Measurements from ENCODE around the gene AFAP1L2. TPM values are rescaled to one million over a fixed set of nuclear protein-coding genes. Genes with fewer than 3 reads are reported as not detected.

Gene AFAP1L2
- total RNA-seq, 2 donors from 2014 or later: 16.1 to 34.1 TPM

DNA sequence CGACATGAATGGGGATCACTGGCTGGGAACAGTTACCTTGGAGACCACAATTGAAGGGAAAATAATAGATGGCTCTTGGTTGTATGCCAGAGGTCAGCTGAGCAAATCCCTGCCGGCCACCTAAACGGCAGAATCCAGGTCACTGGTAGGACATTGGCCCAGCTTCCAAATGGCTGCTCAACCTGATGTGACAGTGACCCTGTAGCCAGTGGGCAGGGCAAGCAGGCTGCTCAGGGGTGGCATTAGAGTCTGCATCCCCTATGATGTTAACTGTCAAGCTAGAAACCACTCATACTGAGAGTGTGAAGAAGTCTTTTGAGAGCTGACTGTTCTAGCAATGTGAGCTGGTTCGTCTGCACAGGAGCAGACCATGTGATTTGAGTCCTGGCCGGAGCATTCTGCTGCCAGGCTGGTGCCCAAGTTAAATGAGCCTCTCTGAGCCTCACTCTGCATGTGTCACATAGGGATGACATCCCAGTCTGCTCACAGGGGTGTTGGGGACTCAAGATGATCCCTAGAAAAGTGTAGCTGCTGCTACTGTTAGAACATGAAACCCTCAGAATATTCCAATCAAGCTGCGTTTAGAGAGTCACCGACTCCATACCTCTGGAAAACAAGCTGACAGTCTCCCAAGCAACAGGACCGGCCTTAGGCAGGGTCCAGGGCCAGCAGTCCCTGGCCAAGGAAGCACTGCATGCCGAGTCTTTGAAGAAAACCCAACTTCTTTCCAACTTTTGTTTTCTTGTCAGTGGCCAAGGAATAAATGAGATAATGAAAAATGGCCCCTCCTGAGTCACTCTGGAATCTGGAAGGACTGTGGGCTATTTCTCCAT lies 95.6 kb downstream of the AFAP1L2 start:
- Histone ChIP-seq H3K27me3 (replicated peaks; ENCODE audit: insufficient read depth) (no peaks in the 10 kb centered on the region), H3K4me1 (replicated peaks) (no peaks in the 10 kb centered on the region), H3K36me3 (no peaks in the 10 kb centered on the region), H3K27ac (no peak overlapping the region), H3K4me3 (no peak overlapping the region), H3K9me3 (no peaks in the 10 kb centered on the region)
- no peak for DNase-seq (ENCODE audit: low spot score)
- 62% methylated on average over 9 of the region's 9 CpGs for WGBS
- TF ChIP-seq, protein P1, sequence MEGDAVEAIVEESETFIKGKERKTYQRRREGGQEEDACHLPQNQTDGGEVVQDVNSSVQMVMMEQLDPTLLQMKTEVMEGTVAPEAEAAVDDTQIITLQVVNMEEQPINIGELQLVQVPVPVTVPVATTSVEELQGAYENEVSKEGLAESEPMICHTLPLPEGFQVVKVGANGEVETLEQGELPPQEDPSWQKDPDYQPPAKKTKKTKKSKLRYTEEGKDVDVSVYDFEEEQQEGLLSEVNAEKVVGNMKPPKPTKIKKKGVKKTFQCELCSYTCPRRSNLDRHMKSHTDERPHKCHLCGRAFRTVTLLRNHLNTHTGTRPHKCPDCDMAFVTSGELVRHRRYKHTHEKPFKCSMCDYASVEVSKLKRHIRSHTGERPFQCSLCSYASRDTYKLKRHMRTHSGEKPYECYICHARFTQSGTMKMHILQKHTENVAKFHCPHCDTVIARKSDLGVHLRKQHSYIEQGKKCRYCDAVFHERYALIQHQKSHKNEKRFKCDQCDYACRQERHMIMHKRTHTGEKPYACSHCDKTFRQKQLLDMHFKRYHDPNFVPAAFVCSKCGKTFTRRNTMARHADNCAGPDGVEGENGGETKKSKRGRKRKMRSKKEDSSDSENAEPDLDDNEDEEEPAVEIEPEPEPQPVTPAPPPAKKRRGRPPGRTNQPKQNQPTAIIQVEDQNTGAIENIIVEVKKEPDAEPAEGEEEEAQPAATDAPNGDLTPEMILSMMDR (IDR thresholded peaks at IDR 0.05): no peak
- TF ChIP-seq POLR2AphosphoS5 (IDR thresholded peaks at IDR 0.05): no peak
- TF ChIP-seq POLR2A (IDR thresholded peaks at IDR 0.05): no peak
- intact Hi-C loops (cut with DNase I): loop anchor here (5.0 to 10.0 kb wide), 2 partner anchors 94 to 486 kb away; partner anchors contain the start of gene AFAP1L2

DNA sequence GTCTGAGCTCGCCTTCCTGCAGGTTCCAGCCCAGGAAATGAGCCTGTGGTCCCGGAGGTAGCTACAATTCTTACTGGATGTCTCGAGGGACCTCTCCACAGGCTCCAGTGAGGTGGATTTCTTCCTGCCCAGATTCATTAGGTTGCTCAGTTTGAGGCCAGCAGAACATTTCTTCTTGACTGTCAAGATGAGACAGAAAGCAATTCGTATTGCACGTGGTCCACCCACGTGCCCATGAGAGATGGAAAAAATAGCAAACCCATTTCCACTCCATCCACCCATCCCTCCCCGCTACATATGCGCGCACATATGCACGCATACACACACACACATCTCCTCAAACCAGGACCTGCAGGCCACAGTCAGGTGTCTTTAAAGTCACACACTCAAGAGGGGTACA lies 96.6 kb downstream of the AFAP1L2 start:
- Histone ChIP-seq H3K4me3 (no peak overlapping the region), H3K36me3 (no peaks in the 10 kb centered on the region), H3K4me1 (replicated peaks) (no peaks in the 10 kb centered on the region), H3K27ac (no peak overlapping the region), H3K27me3 (replicated peaks; ENCODE audit: insufficient read depth) (no peaks in the 10 kb centered on the region), H3K9me3 (no peaks in the 10 kb centered on the region)
- intact Hi-C loops (cut with DNase I): loop anchor here (5.0 to 10.0 kb wide), 2 partner anchors 95 to 487 kb away; partner anchors contain the start of gene AFAP1L2
- DNase-seq (ENCODE audit: low spot score): no peak
- WGBS: 90% methylated on average over 10 of the region's 10 CpGs
- TF ChIP-seq, protein P1 (IDR thresholded peaks at IDR 0.05): no peak
- TF ChIP-seq POLR2A (IDR thresholded peaks at IDR 0.05) (no peak), POLR2AphosphoS5 (IDR thresholded peaks at IDR 0.05) (no peak)

DNA sequence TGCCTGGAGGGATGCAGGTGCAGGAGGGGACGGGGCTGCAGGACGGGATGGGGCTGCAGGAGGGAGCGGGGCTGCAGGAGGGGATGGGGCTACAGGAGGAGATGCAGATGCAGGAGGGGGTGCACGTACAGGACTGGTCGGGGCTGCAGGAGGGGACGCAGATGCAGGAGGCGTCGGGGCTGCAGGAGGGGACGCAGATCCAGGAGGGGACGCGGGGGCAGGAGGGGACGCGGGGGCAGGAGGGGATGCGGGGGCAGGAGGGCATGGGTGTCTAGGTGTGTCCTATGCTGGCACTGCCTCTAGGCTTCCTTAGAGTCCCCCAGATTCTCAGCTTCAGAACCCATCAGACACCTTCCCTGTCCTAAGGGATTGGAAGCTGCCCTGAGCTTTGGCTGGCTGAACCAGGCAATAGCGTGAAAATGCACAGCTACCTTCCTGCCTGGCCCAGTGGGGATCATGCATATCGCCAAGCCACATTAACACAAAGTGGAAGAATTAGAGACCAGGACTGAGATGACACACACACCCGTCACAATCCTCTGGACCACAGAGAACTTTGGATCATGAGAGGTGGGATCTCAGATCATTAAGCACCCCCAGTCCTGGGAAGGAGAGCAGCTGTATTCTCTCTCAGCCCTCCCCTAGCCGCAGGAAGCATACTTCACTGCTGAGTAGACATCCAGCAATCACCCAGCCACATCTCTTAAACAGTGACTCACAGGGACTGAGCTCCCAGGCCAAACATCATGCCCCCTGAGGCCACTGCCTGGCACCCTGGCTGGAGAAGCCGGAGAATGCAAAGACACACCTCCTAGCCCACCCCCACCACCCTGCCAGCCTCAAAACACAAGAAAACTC lies 98.0 kb downstream of the AFAP1L2 start:
- Histone ChIP-seq H3K27ac (no peak overlapping the region), H3K4me1 (replicated peaks) (no peaks in the 10 kb centered on the region), H3K27me3 (replicated peaks; ENCODE audit: insufficient read depth) (no peaks in the 10 kb centered on the region), H3K36me3 (no peaks in the 10 kb centered on the region), H3K4me3 (no peak overlapping the region), H3K9me3 (no peaks in the 10 kb centered on the region)
- TF ChIP-seq, protein P1 (IDR thresholded peaks at IDR 0.05): no peak
- no peak for TF ChIP-seq POLR2AphosphoS5 (IDR thresholded peaks at IDR 0.05)
- no peak for TF ChIP-seq POLR2A (IDR thresholded peaks at IDR 0.05)
- intact Hi-C loops (cut with DNase I): loop anchor here (5.0 to 10.0 kb wide), 2 partner anchors 96 to 488 kb away; partner anchors contain the start of gene AFAP1L2
- WGBS: 91% methylated on average over 18 of the region's 19 CpGs
- DNase-seq (ENCODE audit: low spot score): no peak

DNA sequence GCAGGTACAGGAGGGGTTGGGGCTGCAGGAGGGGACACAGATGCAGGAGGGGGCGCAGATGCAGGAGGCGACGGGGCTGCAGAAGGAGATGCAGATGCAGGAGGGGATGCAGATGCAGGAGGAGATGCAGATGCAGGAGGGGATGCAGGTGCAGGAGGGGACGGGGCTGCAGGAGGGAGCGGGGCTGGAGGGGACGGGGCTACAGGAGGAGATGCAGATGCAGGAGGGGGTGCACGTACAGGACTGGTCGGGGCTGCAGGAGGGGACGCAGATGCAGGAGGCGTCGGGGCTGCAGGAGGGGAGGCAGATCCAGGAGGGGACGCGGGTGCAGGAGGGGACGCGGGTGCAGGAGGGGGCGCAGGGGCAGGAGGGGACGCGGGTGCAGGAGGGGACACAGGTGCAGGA lies 98.8 kb downstream of the AFAP1L2 start:
- intact Hi-C loops (cut with DNase I): loop anchor here (2.0 to 10.0 kb wide), 3 partner anchors 97 to 489 kb away; partner anchors contain the start of gene AFAP1L2
- H3K27ac ChIP-seq: no peak overlapping the region
- H3K4me3 ChIP-seq: no peak overlapping the region
- H3K27me3 ChIP-seq (replicated peaks; ENCODE audit: insufficient read depth): no peaks in the 10 kb centered on the region
- no peak for DNase-seq (ENCODE audit: low spot score)
- TF ChIP-seq POLR2AphosphoS5 (IDR thresholded peaks at IDR 0.05) (no peak), POLR2A (IDR thresholded peaks at IDR 0.05) (no peak)
- TF ChIP-seq, protein P1 (IDR thresholded peaks at IDR 0.05): no peak
- no peaks in the 10 kb centered on the region for H3K36me3 ChIP-seq
- no peaks in the 10 kb centered on the region for H3K4me1 ChIP-seq (replicated peaks)
- no peaks in the 10 kb centered on the region for H3K9me3 ChIP-seq
- WGBS: 87% methylated on average over 18 of the region's 18 CpGs

Measured in prostate gland (tissue), 2 donors.